ENCODE data around the gene CSPG4.
"Not testable (repeated sequence)": the region's sequence is repeated elsewhere in the genome, so short reads cannot be mapped to it uniquely, and the experiment has no call there.

The CSPG4 gene

GRCh38 chr15:75693028-75693427, 19.6 kb downstream of the CSPG4 start:
- not testable (repeated sequence) for DNase-seq (ENCODE audit: low read depth in 1 of 2, low spot score in 1 of 2)

GRCh38 chr15:75692311-75692710, 20.3 kb downstream of the CSPG4 start:
- DNase-seq (ENCODE audit: low read depth in 1 of 2, low spot score in 1 of 2) = not testable (repeated sequence)

GRCh38 chr15:75689429-75689828, 23.2 kb downstream of the CSPG4 start:
- not testable (repeated sequence) for DNase-seq (ENCODE audit: low read depth in 1 of 2, low spot score in 1 of 2)

- DNase-seq (ENCODE audit: low read depth in 1 of 2, low spot score in 1 of 2) = no peak
Measured at GRCh38 chr15:75688831-75689230, 23.8 kb downstream of the CSPG4 start.

- DNase-seq (ENCODE audit: low read depth in 1 of 2, low spot score in 1 of 2) = no peak
Measured at GRCh38 chr15:75688278-75688557, 24.4 kb downstream of the CSPG4 start.

- no peak for DNase-seq (ENCODE audit: low read depth in 1 of 2, low spot score in 1 of 2)
Measured at GRCh38 chr15:75687486-75688277, 25.0 kb downstream of the CSPG4 start.

GRCh38 chr15:75686212-75686642, 26.4 kb downstream of the CSPG4 start:
- peak; percentile 60 to 63 for DNase-seq (ENCODE audit: low read depth in 1 of 2, low spot score in 1 of 2)

GRCh38 chr15:75685195-75685594, 27.5 kb downstream of the CSPG4 start:
- no peak for DNase-seq (ENCODE audit: low read depth in 1 of 2, low spot score in 1 of 2)

- DNase-seq (ENCODE audit: low read depth in 1 of 2, low spot score in 1 of 2) = no peak
Measured at GRCh38 chr15:75684648-75685047, 28.0 kb downstream of the CSPG4 start.

- peak; percentile 47 to 49 for DNase-seq (ENCODE audit: low read depth in 1 of 2, low spot score in 1 of 2)
Measured at GRCh38 chr15:75683646-75684312, 28.9 kb downstream of the CSPG4 start.

- DNase-seq (ENCODE audit: low read depth in 1 of 2, low spot score in 1 of 2) = no peak
Measured at GRCh38 chr15:75682181-75683135, 30.2 kb downstream of the CSPG4 start.

GRCh38 chr15:75680007-75680789, 32.5 kb downstream of the CSPG4 start:
- no peak for DNase-seq (ENCODE audit: low read depth in 1 of 2, low spot score in 1 of 2)

- DNase-seq (ENCODE audit: low read depth in 1 of 2, low spot score in 1 of 2) = not testable (repeated sequence)
Measured at GRCh38 chr15:75678324-75678690, 34.3 kb downstream of the CSPG4 start.

- no peak for DNase-seq (ENCODE audit: low read depth in 1 of 2, low spot score in 1 of 2)
Measured at GRCh38 chr15:75677465-75678323, 35.0 kb downstream of the CSPG4 start.

GRCh38 chr15:75676688-75677464, 35.8 kb downstream of the CSPG4 start:
- no peak for DNase-seq (ENCODE audit: low read depth in 1 of 2, low spot score in 1 of 2)

- DNase-seq (ENCODE audit: low read depth in 1 of 2, low spot score in 1 of 2) = no peak
Measured at GRCh38 chr15:75675579-75676404, 36.9 kb downstream of the CSPG4 start.

GRCh38 chr15:75674366-75674765, 38.3 kb downstream of the CSPG4 start:
- DNase-seq (ENCODE audit: low read depth in 1 of 2, low spot score in 1 of 2) = no peak

Data from activated CD4-positive, alpha-beta T cell treated with anti-CD3 and anti-CD28 coated beads, Interleukin-2, amount 50 U/mL, for 24 hours (primary cell).